ENCODE measurements around the gene RFXAP. TPM values are rescaled to one million over a fixed set of nuclear protein-coding genes. Genes with fewer than 3 reads are reported as not detected.
A peak's percentile ranks its signal among the peaks of the same experiment; 100 is the strongest.

The RFXAP gene, protein sequence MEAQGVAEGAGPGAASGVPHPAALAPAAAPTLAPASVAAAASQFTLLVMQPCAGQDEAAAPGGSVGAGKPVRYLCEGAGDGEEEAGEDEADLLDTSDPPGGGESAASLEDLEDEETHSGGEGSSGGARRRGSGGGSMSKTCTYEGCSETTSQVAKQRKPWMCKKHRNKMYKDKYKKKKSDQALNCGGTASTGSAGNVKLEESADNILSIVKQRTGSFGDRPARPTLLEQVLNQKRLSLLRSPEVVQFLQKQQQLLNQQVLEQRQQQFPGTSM
- 8.7 and 11.5 TPM in 2 replicates for total RNA-seq (2022)
- Bru-seq, nascent RNA, result percentile 77 among the genes with signal in this experiment
- percentile 85 among the genes with signal in this experiment for BruChase-seq, experiment 1, labeled RNA remaining after a 2-hour chase
- percentile 73 among the genes with signal in this experiment for BruChase-seq, experiment 2, labeled RNA remaining after a 6-hour chase
- long read RNA-seq, partial matches to known transcripts, result 0 of 5 reads
- long read RNA-seq, other reads (novel, unspliced or antisense), result 1 of 5 reads

GRCh38 chr13:36818804-36819738 lies at the start of gene RFXAP:
TSS of gene RFXAP (plus strand) at chr13:36819222. CDS start at chr13:36819358, 136 bp downstream.
- Histone ChIP-seq H3K4me3 (ENCODE audit: low read depth, low read length) (peak within 1 kb of the TSS; percentile 82), H3K9me3 (no peaks in the 10 kb centered on the region), H3K36me3 (ENCODE audit: control insufficient read depth, insufficient read depth, low read length) (no peaks in the 10 kb centered on the region), H3K27me3 (replicated peaks; ENCODE audit: control insufficient read depth, insufficient read depth, low read length) (no peaks in the 10 kb centered on the region), H3K4me1 (peaks cover 10% of the 10 kb centered on the region)
- peak; percentile 87 to 93 for DNase-seq
- ChIA-PET CTCF (interaction anchor here (1.0 kb wide), 1 partner anchor 181 kb away, joined by 4 read pairs; the partner anchor contains the start of gene EXOSC8), POLR2A (interaction anchor here (0.6 kb wide), 2 partner anchors 181 to 389 kb away, joined by 4 to 7 read pairs; no protein-coding TSS in a partner anchor)
- Mint-ChIP-seq H3K27ac (ENCODE audit: unreplicated experiment) (peak within 1 kb of the TSS; percentile 82), H3K4me3 (ENCODE audit: unreplicated experiment) (peak within 1 kb of the TSS; percentile 96), H3K9me3 (ENCODE audit: unreplicated experiment) (no peaks in the 10 kb centered on the region), H3K27me3 (ENCODE audit: insufficient read depth, unreplicated experiment) (no peaks in the 10 kb centered on the region), H3K4me1 (ENCODE audit: low read depth, unreplicated experiment) (peaks cover 13% of the 10 kb centered on the region), H3K36me3 (ENCODE audit: insufficient read depth, unreplicated experiment) (peaks cover 4% of the 10 kb centered on the region)
- no TSS peak for BruUV-seq (replicated peaks)
- intact Hi-C loops (cut with micrococcal nuclease; ENCODE audit: unreplicated experiment), result loop anchor here (1.0 kb wide), 1 partner anchor 180 kb away; the partner anchor contains the start of gene ALG5
- no peak for TF ChIP-seq CTCF (IDR thresholded peaks at IDR 0.05; ENCODE audit: insufficient read depth in 1 of 2, low read depth in 1 of 2, low read length in 1 of 2, severe bottlenecking in 1 of 2, unreplicated experiment in 1 of 2)

- H3K27me3 Mint-ChIP-seq (ENCODE audit: insufficient read depth, unreplicated experiment), result peaks cover 2% of the 10 kb centered on the region
- ChIA-PET POLR2A (no interaction called here), CTCF (no interaction called here)
- DNase-seq, result no peak
- no peak for TF ChIP-seq CTCF (IDR thresholded peaks at IDR 0.05; ENCODE audit: insufficient read depth in 1 of 2, low read depth in 1 of 2, low read length in 1 of 2, severe bottlenecking in 1 of 2, unreplicated experiment in 1 of 2)
- no TSS peak for BruUV-seq (replicated peaks)
- Histone ChIP-seq H3K4me1 (no peaks in the 10 kb centered on the region), H3K27me3 (replicated peaks; ENCODE audit: control insufficient read depth, insufficient read depth, low read length) (no peaks in the 10 kb centered on the region; the same call in 1 of the 2 replicates), H3K9me3 (peaks cover 15% of the 10 kb centered on the region), H3K4me3 (ENCODE audit: low read depth, low read length) (no peak overlapping the region), H3K36me3 (ENCODE audit: control insufficient read depth, insufficient read depth, low read length) (no peaks in the 10 kb centered on the region)
- no peaks in the 10 kb centered on the region for H3K36me3 Mint-ChIP-seq (ENCODE audit: insufficient read depth, unreplicated experiment)
- H3K4me1 Mint-ChIP-seq (ENCODE audit: low read depth, unreplicated experiment), result no peaks in the 10 kb centered on the region
- intact Hi-C loops (cut with micrococcal nuclease; ENCODE audit: unreplicated experiment), result no loop called here
- no peak overlapping the region for H3K27ac Mint-ChIP-seq (ENCODE audit: unreplicated experiment)
- H3K4me3 Mint-ChIP-seq (ENCODE audit: unreplicated experiment), result no peak overlapping the region
- peaks cover 21% of the 10 kb centered on the region for H3K9me3 Mint-ChIP-seq (ENCODE audit: unreplicated experiment)
Measured at GRCh38 chr13:36769545-36769944, 49.5 kb upstream of the RFXAP start.

- H3K9me3 ChIP-seq, result peaks cover 15% of the 10 kb centered on the region
- ChIA-PET CTCF (no interaction called here), POLR2A (no interaction called here)
- no peaks in the 10 kb centered on the region for H3K4me1 ChIP-seq
- no peak for DNase-seq
- no TSS peak for BruUV-seq (replicated peaks)
- Mint-ChIP-seq H3K36me3 (ENCODE audit: insufficient read depth, unreplicated experiment) (no peaks in the 10 kb centered on the region), H3K27ac (ENCODE audit: unreplicated experiment) (no peak overlapping the region), H3K27me3 (ENCODE audit: insufficient read depth, unreplicated experiment) (peaks cover 2% of the 10 kb centered on the region), H3K9me3 (ENCODE audit: unreplicated experiment) (peaks cover 18% of the 10 kb centered on the region), H3K4me1 (ENCODE audit: low read depth, unreplicated experiment) (no peaks in the 10 kb centered on the region), H3K4me3 (ENCODE audit: unreplicated experiment) (no peak overlapping the region)
- no peaks in the 10 kb centered on the region for H3K36me3 ChIP-seq (ENCODE audit: control insufficient read depth, insufficient read depth, low read length)
- intact Hi-C loops (cut with micrococcal nuclease; ENCODE audit: unreplicated experiment), result no loop called here
- no peak for TF ChIP-seq CTCF (IDR thresholded peaks at IDR 0.05; ENCODE audit: insufficient read depth in 1 of 2, low read depth in 1 of 2, low read length in 1 of 2, severe bottlenecking in 1 of 2, unreplicated experiment in 1 of 2)
- H3K27me3 ChIP-seq (replicated peaks; ENCODE audit: control insufficient read depth, insufficient read depth, low read length), result no peaks in the 10 kb centered on the region; the same call in 1 of the 2 replicates
- no peak overlapping the region for H3K4me3 ChIP-seq (ENCODE audit: low read depth, low read length)
Measured at GRCh38 chr13:36770741-36771140, 48.3 kb upstream of the RFXAP start.

All from Caco-2 (cell line).